Neural crest cell (in vitro differentiated cells): ENCODE data around the gene FBLN2. TPM values are rescaled to one million over a fixed set of nuclear protein-coding genes. Genes with fewer than 3 reads are reported as not detected.

Source experiments
- DNase-seq: peaks from one replicate; pipeline ENCODE4 v3.0.0; 2021; ENCODE audit warnings: low read depth, mixed read lengths, low spot score
- H3K27ac Mint-ChIP-seq: one replicate; pipeline ENCODE4 v1.8.0; 2021; ENCODE audit warnings: mild to moderate bottlenecking, mixed read lengths; ENCODE audit not compliant: unreplicated experiment
- H3K27me3 Mint-ChIP-seq: 2 replicates; pipeline ENCODE4 v1.8.0; 2021; ENCODE audit warnings: low read depth, mild to moderate bottlenecking, mixed read lengths
- H3K36me3 Mint-ChIP-seq: 2 replicates; pipeline ENCODE4 v1.8.0; 2021; ENCODE audit warnings: low read depth, mild to moderate bottlenecking, mixed read lengths
- H3K4me1 Mint-ChIP-seq: 2 replicates; pipeline ENCODE4 v1.8.0; 2021; ENCODE audit warnings: mixed read lengths
- H3K4me3 Mint-ChIP-seq: one replicate; pipeline ENCODE4 v1.8.0; 2021; ENCODE audit warnings: mild to moderate bottlenecking, mixed read lengths
- H3K9me3 Mint-ChIP-seq: 2 replicates; pipeline ENCODE4 v1.8.0; 2021; ENCODE audit warnings: mixed read lengths
- CTCF ChIP-seq: fragments of 200-600 bp; sonication (generic); conservative IDR thresholded peaks from 2 replicates; pipeline ENCODE4 v1.5.0; 2021; ENCODE audit warnings: antibody characterized with exemption, mild to moderate bottlenecking
- total RNA-seq: library from RNA; stranded (reverse); gene quantifications from 2 replicates; pipeline ENCODE4 v1.2.1, GENCODE V29; 2021

Gene FBLN2
- total RNA-seq, 1 donor from 2014 or later: 6.3 TPM

DNA sequence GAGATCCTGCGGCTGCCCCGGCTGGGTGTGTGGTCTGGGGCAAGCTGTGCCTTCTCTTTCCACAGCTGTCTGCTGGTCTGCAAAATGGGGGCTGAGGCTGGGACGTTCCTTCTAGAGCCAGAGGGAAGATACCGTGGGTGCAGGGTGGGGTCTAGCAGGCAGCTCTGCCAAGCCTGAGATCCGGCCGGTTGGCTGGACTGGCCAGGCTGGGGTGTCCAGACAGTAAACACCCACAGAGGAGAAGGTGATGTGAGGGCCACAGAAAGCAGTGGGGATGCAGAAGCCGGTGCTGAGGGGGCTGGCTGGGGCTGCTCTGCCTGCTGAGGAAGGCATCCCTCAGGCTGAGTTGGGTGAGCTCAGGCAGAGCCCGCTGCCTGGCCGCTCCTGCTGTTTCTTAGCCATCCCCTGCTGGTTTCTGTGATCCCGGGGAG, 46.1 kb downstream of the FBLN2 start:
- no peak for TF ChIP-seq CTCF
- Mint-ChIP-seq H3K4me1 (peaks cover 5% of the 10 kb centered on the region), H3K4me3 (no peak overlapping the region), H3K36me3 (no peaks in the 10 kb centered on the region), H3K27me3 (no peaks in the 10 kb centered on the region), H3K27ac (no peak overlapping the region), H3K9me3 (no peaks in the 10 kb centered on the region)
- DNase-seq: no peak

DNA sequence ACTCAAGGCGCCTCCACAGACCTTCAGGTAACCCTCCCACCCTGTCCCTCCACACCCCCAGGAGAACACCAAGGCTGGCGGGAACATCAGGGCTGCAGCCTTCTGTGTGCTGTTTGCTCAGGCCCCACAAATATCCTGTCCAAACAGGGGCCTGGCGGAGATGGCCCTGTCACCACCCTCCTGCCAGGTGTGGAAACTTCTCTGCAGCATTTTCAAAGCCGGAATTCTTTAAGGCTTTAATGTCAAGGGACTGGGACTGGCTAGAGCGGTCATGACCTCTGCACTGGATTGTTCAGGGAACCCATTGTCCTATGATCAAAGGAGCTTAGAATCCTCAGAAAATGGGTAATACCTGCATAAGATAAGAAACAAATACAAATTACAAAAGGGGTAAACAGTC, 46.6 kb downstream of the FBLN2 start:
- Mint-ChIP-seq H3K27me3 (no peaks in the 10 kb centered on the region), H3K27ac (no peak overlapping the region), H3K36me3 (no peaks in the 10 kb centered on the region), H3K9me3 (no peaks in the 10 kb centered on the region), H3K4me1 (peaks cover 5% of the 10 kb centered on the region), H3K4me3 (no peak overlapping the region)
- TF ChIP-seq CTCF: no peak
- no peak for DNase-seq

GRCh38 chr3:13596426-13597205, 47.7 kb downstream of the FBLN2 start:
- no peak for DNase-seq
- H3K27ac Mint-ChIP-seq: no peak overlapping the region
- no peak overlapping the region for H3K4me3 Mint-ChIP-seq
- H3K9me3 Mint-ChIP-seq: no peaks in the 10 kb centered on the region
- TF ChIP-seq CTCF: no peak
- H3K27me3 Mint-ChIP-seq: no peaks in the 10 kb centered on the region
- no peaks in the 10 kb centered on the region for H3K36me3 Mint-ChIP-seq
- H3K4me1 Mint-ChIP-seq: peaks cover 5% of the 10 kb centered on the region

- Mint-ChIP-seq H3K27me3 (no peaks in the 10 kb centered on the region), H3K9me3 (no peaks in the 10 kb centered on the region), H3K4me1 (peaks cover 5% of the 10 kb centered on the region), H3K36me3 (no peaks in the 10 kb centered on the region), H3K4me3 (no peak overlapping the region), H3K27ac (no peak overlapping the region)
- TF ChIP-seq CTCF: no peak
- DNase-seq: no peak
These were observed 48.7 kb downstream of the FBLN2 start for GRCh38 chr3:13597661-13598060.

DNA sequence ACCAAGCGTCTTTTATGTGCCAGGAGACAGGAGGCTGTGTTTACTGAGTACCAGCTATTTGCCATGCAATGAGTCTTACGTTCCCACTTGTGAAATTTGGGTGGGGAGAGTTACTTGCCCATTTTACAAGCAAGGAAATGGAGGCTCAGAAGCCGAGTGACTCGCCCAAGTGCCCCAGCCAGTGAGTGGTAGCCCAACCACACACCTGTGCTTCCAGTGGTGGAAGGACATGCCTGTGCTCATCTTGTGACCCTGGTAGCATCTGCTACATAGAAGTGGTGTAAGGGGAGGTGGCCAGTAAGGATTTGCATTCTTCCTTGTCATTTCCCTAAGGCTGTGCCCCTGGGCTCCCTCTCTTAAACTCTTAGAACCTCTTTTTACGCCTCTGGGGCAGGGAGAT, 49.3 kb downstream of the FBLN2 start:
- no peaks in the 10 kb centered on the region for H3K27me3 Mint-ChIP-seq
- H3K27ac Mint-ChIP-seq: no peak overlapping the region
- H3K4me3 Mint-ChIP-seq: no peak overlapping the region
- H3K36me3 Mint-ChIP-seq: no peaks in the 10 kb centered on the region
- TF ChIP-seq CTCF: no peak
- no peaks in the 10 kb centered on the region for H3K9me3 Mint-ChIP-seq
- no peak for DNase-seq
- H3K4me1 Mint-ChIP-seq: peaks cover 5% of the 10 kb centered on the region
